Neuronal stem cell (in vitro differentiated cells): ENCODE results near the gene WNT7A.
A peak's percentile ranks its signal among the peaks of the same experiment; 100 is the strongest.

Source experiments
- DNase-seq: peaks from one replicate; pipeline ENCODE4 v3.0.0-alpha.2; 2013; ENCODE audit warnings: low spot score
- H2AFZ ChIP-seq: one replicate; pipeline ENCODE4 v1.6.1; 2013; ENCODE audit warnings: mild to moderate bottlenecking, low read length, inconsistent platforms
- H2AK5ac ChIP-seq: 2 replicates; pipeline ENCODE4 v1.6.1; 2013; ENCODE audit warnings: low read depth, mild to moderate bottlenecking, inconsistent platforms, low read length, moderate library complexity, mixed read lengths
- H2BK120ac ChIP-seq: 2 replicates; pipeline ENCODE4 v1.6.1; 2013; ENCODE audit warnings: low read depth, mild to moderate bottlenecking, inconsistent platforms, low read length, moderate library complexity, mixed read lengths
- H2BK12ac ChIP-seq: one replicate; pipeline ENCODE4 v1.6.1; 2013; ENCODE audit warnings: low read length, inconsistent platforms
- H2BK15ac ChIP-seq: 2 replicates; pipeline ENCODE4 v1.6.1; 2013; ENCODE audit warnings: mild to moderate bottlenecking, low read length, inconsistent platforms, mixed read lengths
- H2BK5ac ChIP-seq: one replicate; pipeline ENCODE4 v1.6.1; 2013; ENCODE audit warnings: inconsistent platforms, mild to moderate bottlenecking, low read length, moderate library complexity
- H3K14ac ChIP-seq: one replicate; pipeline ENCODE4 v1.6.1; 2013; ENCODE audit warnings: low read length, inconsistent platforms
- H3K18ac ChIP-seq: 2 replicates; pipeline ENCODE4 v1.6.1; 2013; ENCODE audit warnings: low read length, inconsistent platforms
- H3K23ac ChIP-seq: 2 replicates; pipeline ENCODE4 v1.6.1; 2013; ENCODE audit warnings: low read depth, mild to moderate bottlenecking, mixed read lengths, low read length, inconsistent platforms; ENCODE audit not compliant: poor library complexity
- H3K27ac ChIP-seq: replicated peaks from 3 replicates; pipeline ENCODE4 v1.5.1; 2013; ENCODE audit warnings: low read length, inconsistent platforms
- H3K27me3 ChIP-seq, 3 experiments: 2 replicates each; pipeline ENCODE4 v1.6.1; 2013; ENCODE audit warnings: low read length in 3 of 3, mild to moderate bottlenecking in 2 of 3, inconsistent platforms in 1 of 3, low read depth in 1 of 3, mixed read lengths in 1 of 3, moderate library complexity in 1 of 3; ENCODE audit not compliant: control insufficient read depth in 3 of 3, insufficient read depth in 3 of 3
- H3K36me3 ChIP-seq, 2 donors: replicated peaks in 1 of 2; 2 replicates each; pipeline ENCODE4 v1.6.1; 2013; ENCODE audit warnings: low read length in 2 of 2; ENCODE audit not compliant: control insufficient read depth in 2 of 2, insufficient read depth in 2 of 2
- H3K4ac ChIP-seq: 2 replicates; pipeline ENCODE4 v1.6.1; 2013; ENCODE audit warnings: inconsistent platforms, mild to moderate bottlenecking, low read length, moderate library complexity
- H3K4me1 ChIP-seq, 2 donors: 1 replicate in 1 of 2; 2 replicates in 1 of 2; pipeline ENCODE4 v1.6.1; 2013; ENCODE audit warnings: low read length in 2 of 2, low read depth in 1 of 2; ENCODE audit not compliant: control insufficient read depth in 2 of 2, insufficient read depth in 1 of 2
- H3K4me2 ChIP-seq: one replicate; pipeline ENCODE4 v1.6.1; 2013; ENCODE audit warnings: mild to moderate bottlenecking, low read length, inconsistent platforms; ENCODE audit not compliant: insufficient read depth, poor library complexity, severe bottlenecking
- H3K4me3 ChIP-seq, 2 donors: 2 replicates each; pipeline ENCODE4 v1.5.1; 2013; ENCODE audit warnings: low read length in 2 of 2, mild to moderate bottlenecking in 2 of 2, inconsistent platforms in 1 of 2, moderate library complexity in 1 of 2
- H3K79me1 ChIP-seq: one replicate; pipeline ENCODE4 v1.6.1; 2013; ENCODE audit warnings: low read depth, mild to moderate bottlenecking, inconsistent platforms, low read length, moderate library complexity
- H3K9ac ChIP-seq: one replicate; pipeline ENCODE4 v1.6.1; 2013; ENCODE audit warnings: mild to moderate bottlenecking, low read depth, low read length, inconsistent platforms; ENCODE audit not compliant: poor library complexity
- H3K9me3 ChIP-seq, 2 donors: replicated peaks in 1 of 2; 2 replicates each; pipeline versions ENCODE3 to v1.6.1; 2013; ENCODE audit warnings: low read length in 2 of 2, mild to moderate bottlenecking in 2 of 2, inconsistent platforms in 1 of 2, low read depth in 1 of 2, mixed read lengths in 1 of 2, moderate library complexity in 1 of 2; ENCODE audit not compliant: control insufficient read depth in 2 of 2, insufficient read depth in 1 of 2
- H4K8ac ChIP-seq: one replicate; pipeline ENCODE4 v1.6.1; 2013; ENCODE audit warnings: low read depth, mild to moderate bottlenecking, inconsistent platforms, low read length, moderate library complexity
- H4K91ac ChIP-seq: one replicate; pipeline ENCODE4 v1.6.1; 2013; ENCODE audit warnings: low read length, low read depth, mild to moderate bottlenecking, inconsistent platforms; ENCODE audit not compliant: poor library complexity
- WGBS, 2 donors: extraction: QIAGEN DNeasy Blood & Tissue Kit; methylation state at CpG; one replicate each; pipeline ENCODE4 v1.1.7; 2013; ENCODE audit warnings: missing lambda C conversion rate in 2 of 2, mixed read lengths in 1 of 2; ENCODE audit not compliant: insufficient read length in 2 of 2, insufficient replicate concordance in 1 of 2; ENCODE audit errors: extremely low coverage in 2 of 2; 5-methylcytosine and 5-hydroxymethylcytosine counted together

Gene WNT7A

DNA sequence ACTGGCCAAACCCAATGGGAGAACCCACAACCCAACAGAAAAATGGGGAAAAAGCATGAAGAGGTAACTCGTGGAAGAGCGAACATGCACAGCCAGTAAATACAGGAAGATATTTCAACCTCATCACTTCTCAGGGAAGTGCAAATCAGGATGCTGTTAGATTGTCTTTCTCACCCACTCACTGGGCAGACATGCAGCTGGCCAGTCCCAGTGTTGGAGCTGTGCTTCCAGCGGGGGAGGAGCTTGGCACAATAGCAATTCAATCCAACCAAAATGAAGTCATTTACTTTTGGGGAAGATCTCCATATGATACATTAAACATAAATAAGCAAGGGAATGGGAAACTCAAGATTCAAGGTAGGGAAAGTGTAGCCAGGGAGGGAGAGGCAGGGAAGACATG lies 12.1 kb downstream of the WNT7A start:
- Histone ChIP-seq H3K4ac (no peak overlapping the region), H3K4me1 (peaks cover 16 to 19% of the 10 kb centered on the region in 2 donors), H2BK15ac (no peak overlapping the region), H2BK5ac (no peak overlapping the region), H3K36me3 (no peaks in the 10 kb centered on the region), H3K9me3 (peaks cover 7 to 9% of the 10 kb centered on the region in 2 donors), H3K79me1 (no peaks in the 10 kb centered on the region), H3K9ac (no peak overlapping the region), H3K27me3 (peaks cover 0 to 7% (median 0%) of the 10 kb centered on the region in 3 experiments), H3K27ac (no peak overlapping the region), H4K91ac (no peak overlapping the region), H2BK12ac (no peak overlapping the region), H3K18ac (no peak overlapping the region), H3K14ac (no peak overlapping the region), H3K4me2 (no peak overlapping the region), H3K23ac (no peak overlapping the region), H4K8ac (no peak overlapping the region), H2AFZ (no peak overlapping the region), H2BK120ac (no peak overlapping the region), H2AK5ac (no peak overlapping the region), H3K4me3 (no peak overlapping the region)
- WGBS, 2 donors, result no CpG with 5 or more reads among the region's 3 CpGs
- no peak for DNase-seq

DNA sequence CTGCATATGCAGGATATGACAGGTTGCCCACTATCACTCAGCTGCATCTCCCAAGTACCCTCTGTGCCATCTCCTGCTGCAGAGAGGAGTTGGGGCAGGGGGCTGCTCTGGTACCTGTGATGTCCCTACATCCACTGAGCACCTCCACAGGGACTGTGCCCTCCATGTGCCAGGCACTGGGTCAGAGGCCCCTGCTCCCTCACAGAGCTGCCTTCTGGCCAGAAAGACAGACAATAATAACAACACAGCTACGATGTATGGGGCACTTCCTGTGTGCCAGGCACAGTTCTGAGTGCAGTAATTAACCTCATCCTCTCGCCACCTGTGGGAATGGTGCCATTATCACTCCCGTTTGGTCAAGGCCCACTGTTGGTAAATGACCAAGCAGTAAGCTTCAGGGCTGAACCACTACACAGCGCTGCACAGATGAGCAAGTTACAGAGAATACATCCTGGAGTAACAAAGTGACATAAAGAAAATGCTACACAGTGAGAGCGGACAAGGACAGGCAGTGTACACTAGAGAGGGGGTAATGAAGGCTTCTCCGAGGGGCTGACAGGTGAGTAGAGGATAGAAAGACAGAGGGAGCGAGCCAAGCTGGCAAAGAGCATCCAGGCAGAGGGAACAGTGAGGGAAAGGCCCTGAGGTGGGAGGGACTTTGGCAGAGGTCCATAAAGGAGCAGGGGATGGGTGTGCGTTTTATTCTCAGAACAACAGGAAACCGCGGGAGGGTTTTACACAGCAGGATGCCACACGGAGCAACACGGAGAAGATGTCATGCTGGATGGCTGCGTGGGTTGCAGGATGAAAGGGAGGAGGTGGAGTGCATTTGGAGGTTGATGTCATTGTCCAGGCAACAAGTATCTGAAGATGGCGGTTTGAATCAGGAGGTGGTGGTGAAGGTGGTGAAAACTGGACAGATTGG lies 13.6 kb downstream of the WNT7A start:
- H3K79me1 ChIP-seq, result no peaks in the 10 kb centered on the region
- H3K9ac ChIP-seq, result no peak overlapping the region
- H3K36me3 ChIP-seq, result no peaks in the 10 kb centered on the region
- no peak overlapping the region for H2AFZ ChIP-seq
- H3K23ac ChIP-seq, result no peak overlapping the region
- H3K4me1 ChIP-seq, result peaks cover 16 to 21% of the 10 kb centered on the region in 2 donors
- H3K4ac ChIP-seq, result no peak overlapping the region
- H3K4me3 ChIP-seq, result no peak overlapping the region
- no CpG with 5 or more reads among the region's 14 CpGs for WGBS, 2 donors
- no peak overlapping the region for H4K8ac ChIP-seq
- H3K18ac ChIP-seq, result peak overlapping the region; percentile 23
- H3K4me2 ChIP-seq, result no peak overlapping the region
- no peak overlapping the region for H2AK5ac ChIP-seq
- no peak overlapping the region for H3K14ac ChIP-seq
- no peak overlapping the region for H4K91ac ChIP-seq
- H2BK120ac ChIP-seq, result no peak overlapping the region
- no peak for DNase-seq
- no peak overlapping the region for H2BK15ac ChIP-seq
- H2BK5ac ChIP-seq, result no peak overlapping the region
- H2BK12ac ChIP-seq, result no peak overlapping the region
- H3K9me3 ChIP-seq, result peaks cover 5 to 6% of the 10 kb centered on the region in 2 donors
- no peak overlapping the region for H3K27ac ChIP-seq
- no peaks in the 10 kb centered on the region for H3K27me3 ChIP-seq

DNA sequence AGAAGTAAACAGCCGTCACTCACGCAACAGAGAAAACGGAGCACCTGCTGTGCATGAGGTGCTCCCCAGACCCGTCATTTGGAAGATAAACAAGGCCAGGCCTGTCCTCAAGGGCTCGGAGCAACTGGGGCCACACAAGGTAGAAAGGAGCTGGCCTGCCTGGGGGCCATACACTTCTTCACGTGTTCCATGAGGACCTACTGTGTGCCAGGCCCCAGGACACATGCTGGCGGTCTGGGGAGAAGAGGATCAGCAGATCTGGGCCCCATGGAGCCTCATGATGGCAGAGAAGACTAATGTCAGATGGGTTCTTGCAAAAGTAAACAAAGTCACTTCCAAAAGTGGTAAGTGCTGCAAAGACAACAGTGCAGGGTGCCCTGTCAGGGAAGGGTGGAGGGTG lies 14.3 kb downstream of the WNT7A start:
- Histone ChIP-seq H2BK5ac (no peak overlapping the region), H3K27ac (no peak overlapping the region), H4K91ac (no peak overlapping the region), H3K4ac (no peak overlapping the region), H3K27me3 (no peaks in the 10 kb centered on the region), H2AK5ac (no peak overlapping the region), H3K14ac (no peak overlapping the region), H3K9ac (no peak overlapping the region), H2AFZ (no peak overlapping the region), H3K36me3 (no peaks in the 10 kb centered on the region), H3K18ac (peak overlapping the region; percentile 23), H3K4me3 (no peak overlapping the region), H3K23ac (no peak overlapping the region), H3K79me1 (no peaks in the 10 kb centered on the region), H2BK12ac (no peak overlapping the region), H2BK120ac (no peak overlapping the region), H3K9me3 (peaks cover 0 to 1% of the 10 kb centered on the region in 2 donors), H4K8ac (no peak overlapping the region), H2BK15ac (peak overlapping the region; percentile 8), H3K4me2 (no peak overlapping the region), H3K4me1 (peaks cover 16 to 21% of the 10 kb centered on the region in 2 donors)
- DNase-seq, result no peak
- no CpG with 5 or more reads among the region's 7 CpGs for WGBS, 2 donors

DNA sequence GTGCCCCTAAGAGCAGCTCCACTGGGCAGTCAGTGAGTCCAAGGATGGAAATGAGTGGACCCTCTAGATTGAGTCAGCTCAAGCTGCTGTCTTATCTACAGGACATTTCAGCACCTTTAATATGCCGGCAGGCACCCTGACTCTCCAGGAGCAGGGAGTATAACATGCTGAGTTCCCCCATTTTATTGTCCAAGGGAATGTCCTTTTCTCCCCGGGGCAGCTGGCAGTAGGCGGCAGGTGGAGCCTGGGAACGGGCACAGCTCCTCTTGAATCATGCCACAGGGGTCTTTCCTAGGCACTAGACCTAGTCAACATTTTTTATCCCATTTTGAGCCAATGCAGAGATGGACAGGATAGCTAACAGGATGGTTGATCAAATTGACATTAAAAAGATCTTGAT lies 14.8 kb downstream of the WNT7A start:
- H3K27me3 ChIP-seq, result no peaks in the 10 kb centered on the region
- peak overlapping the region; percentile 45 for H3K18ac ChIP-seq
- H2BK5ac ChIP-seq, result no peak overlapping the region
- H3K79me1 ChIP-seq, result no peaks in the 10 kb centered on the region
- no peaks in the 10 kb centered on the region for H3K9me3 ChIP-seq
- H4K91ac ChIP-seq, result no peak overlapping the region
- H2BK15ac ChIP-seq, result no peak overlapping the region
- no peak overlapping the region for H2BK12ac ChIP-seq
- H2AFZ ChIP-seq, result no peak overlapping the region
- H3K14ac ChIP-seq, result no peak overlapping the region
- no peak overlapping the region for H3K27ac ChIP-seq
- H3K9ac ChIP-seq, result no peak overlapping the region
- H3K23ac ChIP-seq, result no peak overlapping the region
- WGBS, 2 donors, result no CpG with 5 or more reads among the region's 4 CpGs
- H2AK5ac ChIP-seq, result peak overlapping the region; percentile 41
- H3K36me3 ChIP-seq, result no peaks in the 10 kb centered on the region
- H4K8ac ChIP-seq, result no peak overlapping the region
- no peak overlapping the region for H3K4me3 ChIP-seq
- peak overlapping the region; percentile 8 for H2BK120ac ChIP-seq
- no peak overlapping the region for H3K4me2 ChIP-seq
- DNase-seq, result no peak
- H3K4ac ChIP-seq, result no peak overlapping the region
- H3K4me1 ChIP-seq, result peaks cover 16 to 21% of the 10 kb centered on the region in 2 donors
